Upper lobe of left lung (tissue), 6 donors: ENCODE measurements around the gene ILK. TPM values are rescaled to one million over a fixed set of nuclear protein-coding genes. Genes with fewer than 3 reads are reported as not detected.

Source experiments
- ATAC-seq, 2 donors: fragments of 200-7000 bp; cut with Tn5 transposase; one replicate each; pipeline ENCODE4 v1.9.1; 2022; ENCODE audit warnings: mild to moderate bottlenecking in 2 of 2, moderate library complexity in 2 of 2; ENCODE audit not compliant: low FRiP score in 2 of 2
- DNase-seq, 2 donors: peaks; one replicate each; pipeline ENCODE4 v3.0.0-alpha.2; 2019 to 2020
- H3K27ac ChIP-seq, 4 donors: fragments of 200-600 bp; sonication (generic); one replicate each; pipeline ENCODE4 v1.5.1; 2016 to 2019
- H3K27me3 ChIP-seq, 4 donors: fragments of 200-600 bp; sonication (generic); one replicate each; pipeline ENCODE4 v1.5.1; 2017 to 2019
- H3K36me3 ChIP-seq, 4 donors: fragments of 200-600 bp; sonication (generic); one replicate each; pipeline ENCODE4 v1.5.1; 2016 to 2019
- H3K4me1 ChIP-seq, 4 donors: fragments of 200-600 bp; sonication (generic); one replicate each; pipeline ENCODE4 v1.5.1; 2018 to 2019
- H3K4me3 ChIP-seq, 4 donors: fragments of 200-600 bp; sonication (generic); one replicate each; pipeline ENCODE4 v1.5.1; 2017 to 2019; ENCODE audit warnings: mild to moderate bottlenecking in 2 of 4, moderate library complexity in 1 of 4
- H3K9me3 ChIP-seq, 4 donors: fragments of 200-600 bp; sonication (generic); one replicate each; pipeline ENCODE4 v1.5.1; 2018 to 2019
- CTCF ChIP-seq, 6 experiments: fragments of 450-650 bp in 4 of 6; fragments of 200-600 bp in 2 of 6; sonication (generic) in 2 of 6; IDR thresholded peaks; one replicate each; pipeline ENCODE4 v1.5.1; 2016 to 2019; ENCODE audit warnings: antibody characterized with exemption in 6 of 6
- EP300 ChIP-seq, 4 donors: sonication (generic); formaldehyde crosslinking; IDR thresholded peaks; one replicate each; pipeline ENCODE4 v1.5.1; 2017; ENCODE audit warnings: antibody characterized with exemption in 4 of 4, control low read depth in 2 of 4
- POLR2A ChIP-seq, 4 donors: fragments of 450-650 bp; IDR thresholded peaks; one replicate each; pipeline ENCODE4 v1.5.1; 2016 to 2017; ENCODE audit warnings: antibody characterized with exemption in 4 of 4, mild to moderate bottlenecking in 2 of 4
- POLR2AphosphoS5 ChIP-seq, 2 donors: sonication (generic); formaldehyde crosslinking; IDR thresholded peaks; one replicate each; pipeline ENCODE4 v1.5.1; 2017; ENCODE audit warnings: antibody characterized with exemption in 2 of 2
- WGBS, 2 donors: methylation state at CpG; one replicate each; pipeline ENCODE4 v1.1.5; 2017 to 2018; 5-methylcytosine and 5-hydroxymethylcytosine counted together
- total RNA-seq, 6 donors: library from RNA; depleted of rRNA in 4 of 6; stranded (reverse); fragments of >200 nt in 4 of 6; gene quantifications; one replicate each; pipeline versions ENCODE4 v1.1.0 to v1.2.1, GENCODE V29; 2016 to 2021
- donor health status: DM: no; HTN: no; CAD: no; lungs with moderate emphysema.
- donor health status: DM: no; HTN: yes; CAD: no; lungs with severe emphysema.

The ILK gene
- total RNA-seq, 6 donors from 2014 or later, result 130 to 191 (median 146) TPM

- peak in 1 of 2 donors; percentile 40 for DNase-seq
- Histone ChIP-seq H3K27ac (no peak overlapping the region), H3K9me3 (no peaks in the 10 kb centered on the region), H3K4me1 (peaks cover 28 to 41% (median 31%) of the 10 kb centered on the region in 4 donors), H3K4me3 (no peak overlapping the region), H3K27me3 (no peaks in the 10 kb centered on the region), H3K36me3 (peaks cover 0 to 15% (median 0%) of the 10 kb centered on the region in 4 donors)
- TF ChIP-seq POLR2AphosphoS5 (IDR thresholded peaks at IDR 0.05) (no peak), CTCF (IDR thresholded peaks at IDR 0.05) (no peak), POLR2A (IDR thresholded peaks at IDR 0.05) (no peak), EP300 (IDR thresholded peaks at IDR 0.05) (no peak)
- WGBS, 2 donors, result 96% methylated on average over 15 to 36 of the region's 36 CpGs
- ATAC-seq, result no peak
Observed at GRCh38 chr11:6640036-6640984, 36.7 kb downstream of the ILK start.

- H3K36me3 ChIP-seq, result peaks cover 0 to 15% (median 0%) of the 10 kb centered on the region in 4 donors
- H3K9me3 ChIP-seq, result no peaks in the 10 kb centered on the region
- TF ChIP-seq CTCF (IDR thresholded peaks at IDR 0.05) (no peak), POLR2A (IDR thresholded peaks at IDR 0.05) (no peak), POLR2AphosphoS5 (IDR thresholded peaks at IDR 0.05) (no peak)
- H3K27ac ChIP-seq, result no peak overlapping the region
- no peak overlapping the region for H3K4me3 ChIP-seq
- H3K4me1 ChIP-seq, result peaks cover 26 to 39% (median 30%) of the 10 kb centered on the region in 4 donors
- WGBS, 2 donors, result 93 to 96% methylated on average over 6 to 20 of the region's 26 CpGs
- no peak for ATAC-seq
- DNase-seq, result peak in 1 of 2 donors; percentile 76
- no peaks in the 10 kb centered on the region for H3K27me3 ChIP-seq
Observed at GRCh38 chr11:6640985-6641701, 37.6 kb downstream of the ILK start.

- peaks cover 34 to 46% (median 36%) of the 10 kb centered on the region in 4 donors for H3K4me1 ChIP-seq
- H3K27me3 ChIP-seq, result no peaks in the 10 kb centered on the region
- no peaks in the 10 kb centered on the region for H3K9me3 ChIP-seq
- no peak for DNase-seq
- peak overlapping the region in 1 of 4 donors; percentile 11 for H3K27ac ChIP-seq
- TF ChIP-seq POLR2A (IDR thresholded peaks at IDR 0.05) (no peak), EP300 (IDR thresholded peaks at IDR 0.05) (no peak), POLR2AphosphoS5 (IDR thresholded peaks at IDR 0.05) (no peak), CTCF (IDR thresholded peaks at IDR 0.05) (no peak)
- 73 to 82% methylated on average over 7 of the region's 7 CpGs for WGBS, 2 donors
- no peak overlapping the region for H3K4me3 ChIP-seq
- peaks cover 0 to 15% (median 0%) of the 10 kb centered on the region in 4 donors for H3K36me3 ChIP-seq
- ATAC-seq, result no peak
Observed at GRCh38 chr11:6642957-6643356, 39.4 kb downstream of the ILK start.

- ATAC-seq (peak; percentile 28 to 83), DNase-seq (peak in 1 of 2 donors; percentile 75)
- no peak for TF ChIP-seq POLR2A (IDR thresholded peaks at IDR 0.05)
- no peak for TF ChIP-seq EP300 (IDR thresholded peaks at IDR 0.05)
- TF ChIP-seq POLR2AphosphoS5 (IDR thresholded peaks at IDR 0.05), result no peak
- no peak for TF ChIP-seq CTCF (IDR thresholded peaks at IDR 0.05)
- Histone ChIP-seq H3K27ac (peak overlapping the region in 3 of 4 donors; percentile 59 to 86 (median 76)), H3K4me3 (no peak overlapping the region), H3K4me1 (peaks cover 26 to 39% (median 31%) of the 10 kb centered on the region in 4 donors), H3K36me3 (no peaks in the 10 kb centered on the region), H3K9me3 (no peaks in the 10 kb centered on the region), H3K27me3 (no peaks in the 10 kb centered on the region)
- WGBS, 2 donors, result 45 to 50% methylated on average over 12 of the region's 12 CpGs
Observed at GRCh38 chr11:6646071-6646470, 42.5 kb downstream of the ILK start.
